Measurements from ENCODE around the gene CXCL10. TPM values are rescaled to one million over a fixed set of nuclear protein-coding genes. Genes with fewer than 3 reads are reported as not detected.
"Not testable (repeated sequence)": the region's sequence is repeated elsewhere in the genome, so short reads cannot be mapped to it uniquely, and the experiment has no call there.

The CXCL10 gene
- total and polyA plus RNA-seq, 7 donors = 13.4 to 77.1 TPM; not detected in 5

GRCh38 chr4:76003620-76004019 lies 19.7 kb downstream of the CXCL10 start:
- WGBS, 2 donors = 89 to 91% methylated on average over 3 of the region's 3 CpGs
- no peaks in the 10 kb centered on the region for H3K36me3 ChIP-seq
- no peak for DNase-seq
- H3K27me3 ChIP-seq = no peaks in the 10 kb centered on the region
- H3K4me3 ChIP-seq = no peak overlapping the region
- TF ChIP-seq POLR2AphosphoS5 (IDR thresholded peaks at IDR 0.05) (no peak), POLR2A (IDR thresholded peaks at IDR 0.05) (no peak), CTCF (IDR thresholded peaks at IDR 0.05) (no peak), EP300 (IDR thresholded peaks at IDR 0.05) (no peak)
- no peaks in the 10 kb centered on the region for H3K4me1 ChIP-seq
- H3K27ac ChIP-seq = no peak overlapping the region
- H3K9me3 ChIP-seq = no peaks in the 10 kb centered on the region
- intact Hi-C loops (cut with DNase I) = no loop called here

- TF ChIP-seq POLR2AphosphoS5 (IDR thresholded peaks at IDR 0.05) = no peak
- no peak for TF ChIP-seq POLR2A (IDR thresholded peaks at IDR 0.05)
- TF ChIP-seq EP300 (IDR thresholded peaks at IDR 0.05) = no peak
- TF ChIP-seq CTCF (IDR thresholded peaks at IDR 0.05) = no peak
- H3K27me3 ChIP-seq = no peaks in the 10 kb centered on the region
- no peaks in the 10 kb centered on the region for H3K36me3 ChIP-seq
- WGBS, 2 donors = 64 to 81% methylated on average over 2 of the region's 2 CpGs
- no peak overlapping the region for H3K4me3 ChIP-seq
- H3K4me1 ChIP-seq = no peaks in the 10 kb centered on the region
- DNase-seq = no peak
- intact Hi-C loops (cut with DNase I) = no loop called here
- no peak overlapping the region for H3K27ac ChIP-seq
- no peaks in the 10 kb centered on the region for H3K9me3 ChIP-seq
These were observed 20.3 kb downstream of the CXCL10 start for GRCh38 chr4:76003035-76003434.

- Histone ChIP-seq H3K27ac (no peak overlapping the region), H3K9me3 (no peaks in the 10 kb centered on the region), H3K36me3 (no peaks in the 10 kb centered on the region), H3K27me3 (no peaks in the 10 kb centered on the region), H3K4me3 (no peak overlapping the region), H3K4me1 (no peaks in the 10 kb centered on the region)
- no peak for DNase-seq
- 35 to 73% methylated on average over 4 of the region's 4 CpGs for WGBS, 2 donors
- TF ChIP-seq CTCF (IDR thresholded peaks at IDR 0.05) (no peak), POLR2A (IDR thresholded peaks at IDR 0.05) (no peak), EP300 (IDR thresholded peaks at IDR 0.05) (no peak), POLR2AphosphoS5 (IDR thresholded peaks at IDR 0.05) (no peak)
- intact Hi-C loops (cut with DNase I) = no loop called here
These were observed 21.1 kb downstream of the CXCL10 start for GRCh38 chr4:76002176-76002575.

GRCh38 chr4:76001700-76002099 lies 21.6 kb downstream of the CXCL10 start:
- no peaks in the 10 kb centered on the region for H3K9me3 ChIP-seq
- H3K27ac ChIP-seq = no peak overlapping the region
- intact Hi-C loops (cut with DNase I) = no loop called here
- no peak for DNase-seq
- 79% methylated on average over 7 of the region's 7 CpGs for WGBS, 2 donors
- no peaks in the 10 kb centered on the region for H3K36me3 ChIP-seq
- no peak for TF ChIP-seq POLR2A (IDR thresholded peaks at IDR 0.05)
- no peak for TF ChIP-seq EP300 (IDR thresholded peaks at IDR 0.05)
- no peak for TF ChIP-seq CTCF (IDR thresholded peaks at IDR 0.05)
- no peak for TF ChIP-seq POLR2AphosphoS5 (IDR thresholded peaks at IDR 0.05)
- H3K27me3 ChIP-seq = no peaks in the 10 kb centered on the region
- no peaks in the 10 kb centered on the region for H3K4me1 ChIP-seq
- no peak overlapping the region for H3K4me3 ChIP-seq

- no peaks in the 10 kb centered on the region for H3K27me3 ChIP-seq
- intact Hi-C loops (cut with DNase I) = no loop called here
- TF ChIP-seq POLR2A (IDR thresholded peaks at IDR 0.05) (no peak), POLR2AphosphoS5 (IDR thresholded peaks at IDR 0.05) (no peak), EP300 (IDR thresholded peaks at IDR 0.05) (no peak), CTCF (IDR thresholded peaks at IDR 0.05) (no peak)
- H3K4me1 ChIP-seq = no peaks in the 10 kb centered on the region
- no peak overlapping the region for H3K4me3 ChIP-seq
- WGBS, 2 donors = 91 to 95% methylated on average over 1 of the region's 1 CpG
- H3K27ac ChIP-seq = no peak overlapping the region
- no peak for DNase-seq
- H3K9me3 ChIP-seq = no peaks in the 10 kb centered on the region
- no peaks in the 10 kb centered on the region for H3K36me3 ChIP-seq
These were observed 23.0 kb downstream of the CXCL10 start for GRCh38 chr4:76000279-76000678.

- H3K27me3 ChIP-seq; DNase-seq; H3K4me1 ChIP-seq; intact Hi-C loops (cut with DNase I); H3K36me3 ChIP-seq; H3K27ac ChIP-seq; H3K9me3 ChIP-seq; H3K4me3 ChIP-seq: not testable (repeated sequence)
- WGBS, 2 donors = 88 to 97% methylated on average over 2 of the region's 2 CpGs
These were observed 24.7 kb downstream of the CXCL10 start for GRCh38 chr4:75998525-75999147.

Data from sigmoid colon (tissue), 7 donors.